ENCODE data around the gene TRPM2. TPM values are rescaled to one million over a fixed set of nuclear protein-coding genes. Genes with fewer than 3 reads are reported as not detected.

Gene TRPM2
- total and polyA plus RNA-seq, 2 of the 13 experiments (the other 11 are each of a cell fraction or from before 2014, with no cell fraction given): 0.07 to 0.20 TPM

- TF ChIP-seq, protein P1, sequence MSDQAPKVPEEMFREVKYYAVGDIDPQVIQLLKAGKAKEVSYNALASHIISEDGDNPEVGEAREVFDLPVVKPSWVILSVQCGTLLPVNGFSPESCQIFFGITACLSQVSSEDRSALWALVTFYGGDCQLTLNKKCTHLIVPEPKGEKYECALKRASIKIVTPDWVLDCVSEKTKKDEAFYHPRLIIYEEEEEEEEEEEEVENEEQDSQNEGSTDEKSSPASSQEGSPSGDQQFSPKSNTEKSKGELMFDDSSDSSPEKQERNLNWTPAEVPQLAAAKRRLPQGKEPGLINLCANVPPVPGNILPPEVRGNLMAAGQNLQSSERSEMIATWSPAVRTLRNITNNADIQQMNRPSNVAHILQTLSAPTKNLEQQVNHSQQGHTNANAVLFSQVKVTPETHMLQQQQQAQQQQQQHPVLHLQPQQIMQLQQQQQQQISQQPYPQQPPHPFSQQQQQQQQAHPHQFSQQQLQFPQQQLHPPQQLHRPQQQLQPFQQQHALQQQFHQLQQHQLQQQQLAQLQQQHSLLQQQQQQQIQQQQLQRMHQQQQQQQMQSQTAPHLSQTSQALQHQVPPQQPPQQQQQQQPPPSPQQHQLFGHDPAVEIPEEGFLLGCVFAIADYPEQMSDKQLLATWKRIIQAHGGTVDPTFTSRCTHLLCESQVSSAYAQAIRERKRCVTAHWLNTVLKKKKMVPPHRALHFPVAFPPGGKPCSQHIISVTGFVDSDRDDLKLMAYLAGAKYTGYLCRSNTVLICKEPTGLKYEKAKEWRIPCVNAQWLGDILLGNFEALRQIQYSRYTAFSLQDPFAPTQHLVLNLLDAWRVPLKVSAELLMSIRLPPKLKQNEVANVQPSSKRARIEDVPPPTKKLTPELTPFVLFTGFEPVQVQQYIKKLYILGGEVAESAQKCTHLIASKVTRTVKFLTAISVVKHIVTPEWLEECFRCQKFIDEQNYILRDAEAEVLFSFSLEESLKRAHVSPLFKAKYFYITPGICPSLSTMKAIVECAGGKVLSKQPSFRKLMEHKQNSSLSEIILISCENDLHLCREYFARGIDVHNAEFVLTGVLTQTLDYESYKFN (CRISPR knock-in tag; conservative IDR thresholded peaks at IDR 0.05): peak; percentile 59
- TF ChIP-seq ZNF703 (CRISPR knock-in tag; IDR thresholded peaks at IDR 0.05; ENCODE audit: borderline replicate concordance) (no peak), ZSCAN9 (CRISPR knock-in tag; IDR thresholded peaks at IDR 0.05; ENCODE audit: borderline replicate concordance) (0 out of 2 replicates have a peak, but pooled peaks have one; percentile 57), HCFC1 (IDR thresholded peaks at IDR 0.05; ENCODE audit: low read depth, low read length) (peak; percentile 81), ATF7 (IDR thresholded peaks at IDR 0.05) (no peak), ATF7 (CRISPR knock-in tag; IDR thresholded peaks at IDR 0.05) (no peak), ZSCAN31 (CRISPR knock-in tag; IDR thresholded peaks at IDR 0.05; ENCODE audit: low read depth) (peak; percentile 75; the same call in 1 of the 2 replicates), ZNF772 (CRISPR knock-in tag; IDR thresholded peaks at IDR 0.05) (peak; percentile 51; the same call in 1 of the 2 replicates), TRIM24 (CRISPR knock-in tag; IDR thresholded peaks at IDR 0.05) (no peak), ZBTB3 (CRISPR knock-in tag; IDR thresholded peaks at IDR 0.05; ENCODE audit: borderline replicate concordance, low read depth) (no peak), RARA (CRISPR knock-in tag; IDR thresholded peaks at IDR 0.05) (no peak; the same call in 1 of the 2 replicates), HIVEP1 (CRISPR knock-in tag; IDR thresholded peaks at IDR 0.05) (peak; percentile 77), THYN1 (CRISPR knock-in tag; IDR thresholded peaks at IDR 0.05; ENCODE audit: borderline replicate concordance, low read depth) (no peak), HHEX (CRISPR knock-in tag; IDR thresholded peaks at IDR 0.05) (no peak)
- TF ChIP-seq, protein P2, sequence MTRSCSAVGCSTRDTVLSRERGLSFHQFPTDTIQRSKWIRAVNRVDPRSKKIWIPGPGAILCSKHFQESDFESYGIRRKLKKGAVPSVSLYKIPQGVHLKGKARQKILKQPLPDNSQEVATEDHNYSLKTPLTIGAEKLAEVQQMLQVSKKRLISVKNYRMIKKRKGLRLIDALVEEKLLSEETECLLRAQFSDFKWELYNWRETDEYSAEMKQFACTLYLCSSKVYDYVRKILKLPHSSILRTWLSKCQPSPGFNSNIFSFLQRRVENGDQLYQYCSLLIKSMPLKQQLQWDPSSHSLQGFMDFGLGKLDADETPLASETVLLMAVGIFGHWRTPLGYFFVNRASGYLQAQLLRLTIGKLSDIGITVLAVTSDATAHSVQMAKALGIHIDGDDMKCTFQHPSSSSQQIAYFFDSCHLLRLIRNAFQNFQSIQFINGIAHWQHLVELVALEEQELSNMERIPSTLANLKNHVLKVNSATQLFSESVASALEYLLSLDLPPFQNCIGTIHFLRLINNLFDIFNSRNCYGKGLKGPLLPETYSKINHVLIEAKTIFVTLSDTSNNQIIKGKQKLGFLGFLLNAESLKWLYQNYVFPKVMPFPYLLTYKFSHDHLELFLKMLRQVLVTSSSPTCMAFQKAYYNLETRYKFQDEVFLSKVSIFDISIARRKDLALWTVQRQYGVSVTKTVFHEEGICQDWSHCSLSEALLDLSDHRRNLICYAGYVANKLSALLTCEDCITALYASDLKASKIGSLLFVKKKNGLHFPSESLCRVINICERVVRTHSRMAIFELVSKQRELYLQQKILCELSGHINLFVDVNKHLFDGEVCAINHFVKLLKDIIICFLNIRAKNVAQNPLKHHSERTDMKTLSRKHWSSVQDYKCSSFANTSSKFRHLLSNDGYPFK (CRISPR knock-in tag; IDR thresholded peaks at IDR 0.05; ENCODE audit: borderline replicate concordance): peak; percentile 87; the same call in 1 of the 2 replicates
- TF ChIP-seq, protein P3, sequence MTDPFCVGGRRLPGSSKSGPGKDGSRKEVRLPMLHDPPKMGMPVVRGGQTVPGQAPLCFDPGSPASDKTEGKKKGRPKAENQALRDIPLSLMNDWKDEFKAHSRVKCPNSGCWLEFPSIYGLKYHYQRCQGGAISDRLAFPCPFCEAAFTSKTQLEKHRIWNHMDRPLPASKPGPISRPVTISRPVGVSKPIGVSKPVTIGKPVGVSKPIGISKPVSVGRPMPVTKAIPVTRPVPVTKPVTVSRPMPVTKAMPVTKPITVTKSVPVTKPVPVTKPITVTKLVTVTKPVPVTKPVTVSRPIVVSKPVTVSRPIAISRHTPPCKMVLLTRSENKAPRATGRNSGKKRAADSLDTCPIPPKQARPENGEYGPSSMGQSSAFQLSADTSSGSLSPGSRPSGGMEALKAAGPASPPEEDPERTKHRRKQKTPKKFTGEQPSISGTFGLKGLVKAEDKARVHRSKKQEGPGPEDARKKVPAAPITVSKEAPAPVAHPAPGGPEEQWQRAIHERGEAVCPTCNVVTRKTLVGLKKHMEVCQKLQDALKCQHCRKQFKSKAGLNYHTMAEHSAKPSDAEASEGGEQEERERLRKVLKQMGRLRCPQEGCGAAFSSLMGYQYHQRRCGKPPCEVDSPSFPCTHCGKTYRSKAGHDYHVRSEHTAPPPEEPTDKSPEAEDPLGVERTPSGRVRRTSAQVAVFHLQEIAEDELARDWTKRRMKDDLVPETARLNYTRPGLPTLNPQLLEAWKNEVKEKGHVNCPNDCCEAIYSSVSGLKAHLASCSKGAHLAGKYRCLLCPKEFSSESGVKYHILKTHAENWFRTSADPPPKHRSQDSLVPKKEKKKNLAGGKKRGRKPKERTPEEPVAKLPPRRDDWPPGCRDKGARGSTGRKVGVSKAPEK (CRISPR knock-in tag; IDR thresholded peaks at IDR 0.05; ENCODE audit: borderline replicate concordance): no peak
- TF ChIP-seq, protein P4, sequence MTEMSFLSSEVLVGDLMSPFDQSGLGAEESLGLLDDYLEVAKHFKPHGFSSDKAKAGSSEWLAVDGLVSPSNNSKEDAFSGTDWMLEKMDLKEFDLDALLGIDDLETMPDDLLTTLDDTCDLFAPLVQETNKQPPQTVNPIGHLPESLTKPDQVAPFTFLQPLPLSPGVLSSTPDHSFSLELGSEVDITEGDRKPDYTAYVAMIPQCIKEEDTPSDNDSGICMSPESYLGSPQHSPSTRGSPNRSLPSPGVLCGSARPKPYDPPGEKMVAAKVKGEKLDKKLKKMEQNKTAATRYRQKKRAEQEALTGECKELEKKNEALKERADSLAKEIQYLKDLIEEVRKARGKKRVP (CRISPR knock-in tag; IDR thresholded peaks at IDR 0.05): 0 out of 4 replicates have a peak, but pooled peaks of 1 of the 2 experiments have one; percentile 31
Observed at GRCh38 chr21:44338971-44339910, 14.2 kb upstream of the TRPM2 start, which contains the start of gene CFAP410 (continued).

All from HepG2 (cell line).